GM12878 (cell line): ENCODE data around the gene ABL1. TPM values are rescaled to one million over a fixed set of nuclear protein-coding genes. Genes with fewer than 3 reads are reported as not detected.

Source experiments
- BACH1 ChIP-seq: fragments of 450-650 bp; IDR thresholded peaks from 2 replicates; pipeline ENCODE4 v1.6.1; 2017; ENCODE audit warnings: mild to moderate bottlenecking, borderline replicate concordance
- E4F1 ChIP-seq: fragments of 450-650 bp; IDR thresholded peaks from 2 replicates; pipeline ENCODE4 v1.6.1; 2018; ENCODE audit warnings: borderline replicate concordance, mild to moderate bottlenecking; ENCODE audit not compliant: partially characterized antibody
- POLR2A ChIP-seq: IDR thresholded peaks from 2 replicates; pipeline ENCODE4 v1.6.1; 2011; ENCODE audit warnings: low read depth, mild to moderate bottlenecking, low read length
- ZBTB40 ChIP-seq: fragments of 450-650 bp; IDR thresholded peaks from 2 replicates; pipeline ENCODE4 v1.6.1; 2016; ENCODE audit warnings: mild to moderate bottlenecking, moderate library complexity, borderline replicate concordance
- ZNF622 ChIP-seq: fragments of 450-650 bp; IDR thresholded peaks from 2 replicates; pipeline ENCODE4 v1.6.1; 2017; ENCODE audit warnings: mild to moderate bottlenecking, inconsistent platforms
- polyA plus RNA-seq, 11 experiments: library from polyadenylated mRNA; depleted of rRNA in 4 of 11; unstranded in 6 of 11; stranded (reverse) in 5 of 11; fragments of >200 nt; fragmentation: Nextera tagmentation in 4 of 11; fragmentation: Illumina TruSeq in 1 of 11; extraction: Ambion mirVana in 4 of 11; extraction: Trizol in 1 of 11; gene quantifications; 1 replicate in 1 of 11; 2 replicates in 10 of 11; pipeline versions ENCODE4 v1.2.1 to v1.2.3, GENCODE V29; 2011 to 2016; ENCODE audit warnings: inconsistent platforms in 2 of 11, missing spikeins in 2 of 11, low read depth in 1 of 11
- total RNA-seq, 4 experiments: library from RNA; depleted of rRNA in 3 of 4; stranded (reverse); fragments of >200 nt in 3 of 4; fragmentation: Illumina TruSeq in 1 of 4; extraction: Trizol in 1 of 4; gene quantifications; 2 replicates each; pipeline versions ENCODE4 v1.2.1 to v1.2.3, GENCODE V29; 2013 to 2021

The ABL1 gene
- total and polyA plus RNA-seq, 10 of the 15 experiments (the other 5 are each of a cell fraction or from before 2014, with no cell fraction given) = 0.79 to 51.5 (median 16.3) TPM

- TF ChIP-seq E4F1 (no peak), POLR2A (no peak), ZBTB40 (no peak), BACH1 (no peak), ZNF622 (no peak)
- TF ChIP-seq, all 136 proteins: peak for 0
Observed at GRCh38 chr9:130895038-130895437, 60.0 kb downstream of the ABL1 start (continued).
